Activated T-cell treated with anti-CD3 and anti-CD28 coated beads, Interleukin-2, amount 50 U/mL, for 48 hours (primary cell): ENCODE results near the gene UBR3.

ENCODE experiments used
- DNase-seq, 2 experiments: peaks; one replicate each; pipeline ENCODE4 v3.0.0-alpha.2; 2020

Gene UBR3

DNA sequence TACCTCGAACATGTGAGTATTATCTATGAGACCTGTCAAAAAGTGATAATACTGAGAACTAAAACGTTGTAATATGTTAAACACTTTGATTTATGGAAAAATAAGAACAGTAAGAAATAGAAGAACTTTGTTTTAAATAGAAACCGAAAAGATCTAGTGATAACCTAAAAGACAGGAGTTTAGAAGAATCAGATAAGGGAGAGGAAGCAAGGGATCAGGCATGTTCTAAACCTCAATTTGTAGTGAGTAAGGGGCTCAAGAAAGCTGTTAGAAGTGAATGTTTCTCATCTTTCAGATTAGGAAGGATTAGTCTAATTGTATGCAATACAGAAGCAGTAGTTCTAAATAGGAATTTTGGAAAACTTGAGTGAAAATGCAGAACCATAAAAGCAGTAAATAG is 182.0 kb downstream of the UBR3 start:
- DNase-seq, result no peak

DNA sequence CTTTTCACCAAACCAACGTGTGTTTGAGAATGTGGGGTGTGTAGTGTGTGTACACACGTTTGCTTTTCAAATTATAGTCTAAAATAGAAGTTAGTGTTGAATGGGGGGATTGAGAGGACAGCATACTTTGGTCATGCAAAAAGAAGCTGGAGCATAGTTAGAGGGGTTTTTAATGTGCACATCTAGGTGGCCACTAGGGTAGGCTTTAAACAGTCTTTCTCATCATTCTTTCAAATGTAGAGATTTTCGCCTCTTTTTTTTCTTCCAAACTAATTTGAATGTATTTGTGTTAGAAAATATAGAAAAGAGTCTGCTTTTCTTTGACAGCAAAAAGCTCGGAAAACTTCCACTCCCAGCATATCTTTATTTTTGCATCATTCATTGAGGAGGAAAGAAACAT is 185.5 kb downstream of the UBR3 start:
- DNase-seq, result no peak

DNA sequence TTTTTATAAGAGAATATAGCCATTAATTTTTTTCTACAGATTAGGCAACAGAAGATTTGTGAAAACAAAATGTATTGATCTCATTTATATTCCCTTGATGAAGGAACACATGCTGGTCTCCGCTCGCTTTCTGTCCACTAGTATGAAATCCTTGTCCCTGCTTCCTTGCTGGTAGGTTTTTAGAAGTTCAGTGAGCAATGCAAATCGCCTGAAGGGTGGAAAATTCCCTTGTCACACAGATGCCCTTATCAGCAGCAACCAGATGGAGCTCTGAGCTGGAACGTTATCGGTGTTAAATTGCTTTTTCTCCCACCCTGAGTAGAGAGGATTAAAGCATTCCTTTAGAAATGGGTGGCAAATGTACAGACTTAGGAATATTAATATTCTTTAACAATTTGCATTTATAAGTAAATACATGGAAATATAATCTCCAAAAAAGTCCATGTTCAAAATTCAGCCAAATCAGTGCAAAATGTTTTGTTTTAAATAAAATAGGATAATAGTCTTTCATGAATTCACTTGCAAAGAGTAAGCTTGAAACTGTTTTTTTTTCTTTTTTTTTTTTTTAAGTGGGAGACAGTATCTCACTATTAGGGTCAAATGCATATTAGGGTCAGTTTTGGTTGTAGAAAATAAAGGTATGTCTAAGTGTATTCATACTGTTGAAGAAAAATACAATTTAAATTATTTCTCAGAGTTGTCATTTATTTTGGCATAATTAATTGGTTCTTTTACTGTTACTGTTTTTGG is 186.7 kb downstream of the UBR3 start:
- DNase-seq, result no peak

DNA sequence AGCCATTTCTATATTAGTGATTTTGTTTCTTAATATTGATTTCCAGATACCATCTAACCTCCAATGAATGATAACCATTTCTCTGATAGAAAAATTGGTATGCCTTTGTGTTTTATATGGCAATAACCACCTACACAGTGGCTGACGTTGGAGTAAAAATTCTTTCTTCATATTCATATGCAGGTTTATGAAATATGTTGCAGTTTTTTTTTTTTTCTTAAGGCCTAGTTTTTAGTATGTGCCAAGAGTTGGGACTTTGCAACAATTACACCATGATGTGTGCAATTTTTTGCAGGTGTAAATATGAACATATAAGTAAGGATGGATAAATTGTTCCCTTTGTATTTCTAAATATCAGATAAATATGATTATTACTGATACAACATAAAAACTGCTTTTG is 187.5 kb downstream of the UBR3 start:
- no peak for DNase-seq

DNA sequence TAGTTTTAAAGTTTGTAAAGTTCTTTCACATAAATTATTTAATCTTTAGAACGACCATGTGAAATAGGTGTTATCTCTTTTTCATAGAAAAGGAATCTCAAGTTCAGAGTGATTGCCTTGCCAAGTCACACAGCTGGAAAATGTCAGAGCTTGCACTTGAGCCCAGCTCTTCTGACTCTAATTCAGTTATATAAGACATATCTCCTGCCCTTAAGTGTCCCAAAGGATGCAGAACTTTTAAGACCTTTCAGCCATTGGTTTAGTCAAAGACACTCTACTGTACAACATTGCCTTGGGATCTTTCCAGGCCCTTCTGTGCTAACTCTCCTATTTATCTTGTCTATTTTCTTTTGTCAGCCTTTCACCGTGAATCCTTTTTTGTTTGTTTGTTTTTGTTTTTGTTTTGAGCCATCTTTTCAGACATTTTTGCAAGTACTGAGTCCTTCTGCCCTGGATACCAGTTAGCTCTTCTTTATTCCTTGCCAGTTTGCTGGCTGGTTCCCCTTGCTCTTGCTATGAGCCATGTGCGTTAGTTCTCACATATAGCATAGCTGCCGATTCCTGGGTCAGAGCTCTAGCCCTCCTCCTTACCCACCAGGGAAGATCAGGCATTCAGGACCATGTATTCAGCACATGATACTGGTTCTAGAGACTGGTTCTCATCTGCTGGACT is 190.7 kb downstream of the UBR3 start:
- DNase-seq, result no peak

DNA sequence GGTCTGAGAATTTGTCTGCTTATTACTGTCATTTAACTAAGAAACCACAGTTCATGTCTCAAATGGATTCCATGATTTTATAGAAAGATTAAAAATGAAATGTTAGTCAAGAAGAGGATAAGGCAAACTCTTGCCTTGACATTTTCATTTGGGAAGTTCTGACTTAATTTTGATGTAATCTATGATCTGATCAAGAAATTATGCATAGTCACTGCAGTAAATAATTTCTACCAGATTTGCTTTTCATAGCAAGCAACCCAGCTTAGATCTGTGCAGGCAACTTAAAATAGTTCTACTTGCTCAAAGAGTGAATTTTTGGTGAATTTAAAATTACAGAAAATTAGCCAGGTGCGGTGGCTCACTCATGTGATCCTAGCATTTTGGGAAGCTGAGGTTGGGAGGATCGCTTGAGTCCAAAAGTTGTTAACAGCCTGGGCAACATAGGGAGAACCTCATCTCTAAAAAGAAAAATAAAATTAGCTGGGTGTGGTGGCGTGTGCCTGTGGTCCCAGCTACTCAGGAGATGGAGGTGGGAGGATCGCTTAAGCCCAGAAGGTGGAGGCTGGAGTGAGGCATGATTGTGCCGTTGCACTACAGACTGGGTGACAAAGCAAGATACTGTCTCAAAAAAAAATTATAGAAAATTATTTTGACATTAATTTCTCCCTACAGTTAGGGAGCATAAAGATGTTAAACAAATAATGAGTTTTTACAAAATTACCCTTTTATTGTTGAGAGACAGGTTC is 192.0 kb downstream of the UBR3 start:
- DNase-seq, result no peak

DNA sequence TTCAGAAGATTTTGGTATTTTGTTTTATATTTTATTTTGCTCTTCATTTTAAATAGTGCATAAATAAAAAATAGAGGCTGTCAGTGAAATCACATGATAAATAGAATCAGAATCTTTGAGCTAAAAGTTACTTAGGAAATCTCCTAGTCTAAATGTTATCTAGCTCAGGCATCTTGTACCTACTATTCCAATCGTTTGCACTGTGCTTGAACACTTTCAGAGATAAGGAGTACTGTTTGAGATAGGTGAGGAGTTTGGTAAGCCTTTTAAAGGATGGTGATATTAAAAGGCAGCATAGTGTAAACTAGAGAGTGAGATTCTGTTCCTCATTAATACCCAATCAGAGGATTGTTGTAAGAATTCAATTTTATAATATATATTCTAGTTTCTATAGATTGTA is 193.5 kb downstream of the UBR3 start:
- DNase-seq, result no peak

DNA sequence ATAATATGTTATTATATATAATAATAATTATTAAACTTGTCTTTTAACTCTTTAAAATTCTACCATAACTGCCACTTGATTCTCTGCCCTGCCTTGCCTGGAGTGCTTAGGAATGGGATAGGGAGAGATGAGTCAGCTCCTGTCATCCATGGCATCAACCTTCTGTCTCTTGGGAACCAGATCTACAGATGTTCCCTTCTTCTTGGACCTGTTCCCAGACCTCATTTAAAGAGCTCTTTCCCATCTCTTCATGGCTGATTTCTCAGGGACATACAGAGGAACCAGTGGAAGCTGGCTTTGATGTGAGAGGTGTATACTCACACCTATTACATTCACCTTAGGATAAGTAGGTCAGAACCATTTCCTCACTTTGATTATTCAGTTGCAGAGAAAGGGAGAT is 195.4 kb downstream of the UBR3 start:
- DNase-seq, result no peak

DNA sequence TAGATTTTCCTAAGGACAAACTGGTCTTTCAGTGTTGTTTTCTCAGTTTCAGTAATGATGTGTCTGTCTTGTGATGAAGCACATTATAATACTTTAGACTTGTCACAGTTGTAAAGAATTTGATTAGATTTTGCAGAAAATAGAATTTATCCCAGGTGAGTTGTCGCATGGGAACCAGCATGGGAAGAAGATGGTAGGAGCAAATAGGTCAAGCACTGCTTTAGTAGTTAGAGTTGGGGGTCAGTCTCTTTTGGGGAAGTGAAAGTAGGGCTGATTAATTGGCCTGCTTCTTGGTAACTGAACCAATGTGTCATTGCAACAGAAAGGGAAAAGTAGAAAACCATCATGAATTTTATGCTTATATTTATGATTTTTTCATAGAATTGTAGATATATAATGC is 197.5 kb downstream of the UBR3 start:
- no peak for DNase-seq

DNA sequence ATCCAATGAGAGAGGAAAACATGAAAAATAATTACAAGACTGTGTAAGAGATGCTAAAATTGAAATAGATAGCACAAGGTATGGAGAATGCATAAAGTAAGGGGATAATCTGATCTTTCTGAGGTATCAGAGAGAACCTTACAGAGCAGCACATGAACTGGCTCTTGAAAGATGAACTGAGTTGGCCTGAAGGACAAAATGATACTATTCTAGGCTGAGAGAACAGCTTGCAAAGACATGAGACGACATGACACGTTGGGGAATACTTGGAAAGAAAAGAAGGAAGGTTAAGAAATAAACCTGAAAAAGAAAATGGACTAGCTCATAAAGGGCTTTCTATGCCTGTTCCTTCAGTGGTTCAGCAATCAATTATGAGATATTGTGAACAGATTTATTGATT is 198.0 kb downstream of the UBR3 start:
- no peak for DNase-seq

DNA sequence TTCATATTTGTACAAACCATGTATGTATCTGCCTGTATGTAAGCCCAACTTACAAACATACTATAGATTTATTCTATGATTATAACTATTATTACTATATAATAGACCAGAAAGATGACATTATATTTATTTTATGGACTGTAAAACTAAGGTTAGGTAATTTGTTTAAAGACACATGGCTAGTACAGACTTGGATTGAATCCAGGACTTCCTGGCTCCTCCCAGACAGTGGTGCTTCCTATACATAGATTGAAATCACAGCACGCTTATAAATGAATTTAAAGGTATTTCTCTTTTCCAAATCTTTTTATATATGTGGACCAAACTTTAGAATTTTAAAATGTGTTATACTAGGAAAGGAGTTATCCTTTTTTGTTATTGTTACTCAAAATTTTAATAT is 199.1 kb downstream of the UBR3 start:
- no peak for DNase-seq

DNA sequence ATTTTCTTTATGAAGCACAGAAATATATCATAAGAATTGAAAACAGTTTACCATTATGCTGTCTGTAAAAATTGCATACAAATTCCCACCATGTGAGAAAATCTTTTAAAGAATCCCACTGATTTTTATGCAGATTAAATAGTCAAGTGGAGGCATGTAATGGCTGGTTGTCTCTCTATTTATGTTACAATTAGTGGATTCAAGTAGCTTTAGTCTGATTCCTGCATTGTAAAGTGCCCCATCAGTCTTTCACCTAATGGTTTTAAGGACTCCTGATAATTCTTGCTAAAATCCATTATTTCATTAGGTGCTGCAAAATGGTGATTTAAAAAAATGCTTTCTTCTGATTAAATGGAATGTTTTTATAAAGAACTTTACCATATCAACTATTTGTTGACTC is 202.3 kb downstream of the UBR3 start:
- no peak for DNase-seq

DNA sequence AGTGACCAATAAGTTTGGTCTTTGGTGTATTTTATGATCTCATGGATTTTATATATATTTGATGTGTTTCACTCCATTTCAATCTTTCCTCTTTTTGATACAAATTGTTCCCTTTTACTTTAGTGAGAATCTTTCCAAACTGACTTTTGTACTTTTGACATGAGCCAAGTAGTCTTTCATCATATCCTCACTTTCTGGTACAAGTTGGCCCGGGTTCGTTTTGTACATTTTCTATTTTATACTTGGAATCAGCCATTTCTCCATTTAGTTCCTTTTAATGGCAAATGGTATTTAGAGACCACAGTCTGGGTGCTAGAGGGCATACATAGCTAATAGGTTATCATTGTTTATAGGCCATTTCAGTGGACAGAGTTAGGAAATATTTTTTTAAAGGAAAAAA is 202.8 kb downstream of the UBR3 start:
- DNase-seq, result no peak

DNA sequence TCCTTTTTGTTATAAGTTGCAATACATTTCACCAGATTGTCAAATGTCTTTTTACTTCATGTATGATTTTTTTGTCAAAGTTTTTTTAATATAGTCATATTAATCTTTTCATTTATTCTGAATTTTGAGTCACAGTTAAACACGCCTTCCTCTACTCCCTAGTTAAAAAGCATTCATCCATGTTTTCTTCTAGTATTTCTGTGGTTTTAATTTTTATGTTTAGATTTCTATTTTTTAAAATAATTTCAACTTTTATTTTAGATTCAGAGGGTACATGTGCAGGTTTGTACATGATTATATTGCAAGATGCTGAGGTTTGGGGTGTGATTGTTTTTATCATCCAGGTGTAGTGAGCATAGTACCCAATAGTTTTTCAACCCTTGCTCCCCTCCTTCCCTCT is 204.0 kb downstream of the UBR3 start:
- no peak for DNase-seq

DNA sequence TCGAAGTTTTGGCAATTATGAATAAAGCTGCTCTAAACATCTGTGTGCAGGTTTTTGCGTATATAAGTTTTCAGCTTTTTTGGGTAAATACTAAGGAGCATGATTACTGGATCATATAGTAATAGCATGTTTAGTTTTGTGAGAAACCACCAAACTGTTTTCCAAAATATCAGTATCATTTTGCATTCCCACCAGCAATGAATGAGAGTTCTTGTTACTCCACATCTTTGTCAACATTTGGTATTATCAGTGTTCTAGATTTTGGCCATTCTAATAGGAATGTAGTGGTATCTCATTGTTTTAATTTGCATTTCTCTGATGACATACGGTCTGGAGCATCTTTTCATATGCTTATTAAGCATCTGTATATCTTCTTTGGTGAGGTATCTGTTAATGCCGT is 207.3 kb downstream of the UBR3 start:
- no peak for DNase-seq

DNA sequence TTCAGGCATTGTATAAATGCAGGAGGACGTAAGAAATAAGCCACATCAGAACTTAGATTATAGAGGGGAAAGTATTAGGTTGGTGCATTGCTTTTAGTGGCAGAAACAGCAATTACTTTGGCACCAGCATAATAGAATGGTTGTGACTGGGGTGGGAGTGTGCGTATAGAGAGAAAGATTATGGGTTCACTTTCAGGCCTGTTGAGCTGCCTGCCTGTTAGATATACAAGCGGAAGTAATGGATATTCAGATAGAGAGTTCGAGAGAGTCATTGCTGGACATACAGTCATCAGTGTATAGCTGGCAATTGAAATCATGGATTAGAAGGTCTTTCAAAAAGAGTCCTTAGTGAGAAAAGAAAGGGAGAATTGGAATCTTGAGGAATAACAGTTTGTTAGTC is 211.5 kb downstream of the UBR3 start:
- no peak for DNase-seq

DNA sequence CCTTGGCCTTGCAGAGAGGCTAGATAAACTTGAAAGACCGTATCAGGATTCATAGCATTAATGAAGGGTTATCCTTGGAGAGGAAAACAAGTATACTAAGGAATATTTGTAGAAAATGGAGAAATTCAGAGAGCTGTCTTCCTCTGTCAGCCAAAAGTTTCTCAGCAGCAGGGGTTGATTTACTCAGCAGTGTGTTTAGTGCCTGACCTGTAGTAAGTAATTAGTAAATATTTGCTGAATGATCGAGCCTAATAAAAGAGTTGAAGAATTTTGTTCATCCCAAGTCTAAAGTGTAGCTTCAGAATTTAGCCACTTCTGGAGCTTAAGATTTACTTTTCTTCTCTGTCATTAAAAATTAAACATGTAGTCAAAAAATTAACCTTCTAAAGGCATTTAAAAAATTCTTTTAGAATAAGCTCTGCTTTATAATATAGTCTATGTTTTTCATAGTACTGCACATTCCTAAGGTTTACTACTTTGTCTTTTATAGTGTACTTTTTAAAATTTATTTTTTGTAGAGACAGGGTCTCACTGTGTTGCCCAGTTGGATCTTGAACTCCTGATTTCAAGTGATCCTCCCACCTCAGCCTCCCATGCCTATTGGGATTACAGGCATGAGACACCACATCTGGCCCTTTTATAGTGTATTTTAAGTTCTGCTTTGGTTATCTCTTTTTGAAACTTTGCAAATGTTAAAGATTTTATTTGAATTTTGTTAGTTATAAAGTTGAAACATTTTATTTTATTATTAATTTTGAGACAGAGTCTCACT is 212.3 kb downstream of the UBR3 start:
- no peak for DNase-seq

DNA sequence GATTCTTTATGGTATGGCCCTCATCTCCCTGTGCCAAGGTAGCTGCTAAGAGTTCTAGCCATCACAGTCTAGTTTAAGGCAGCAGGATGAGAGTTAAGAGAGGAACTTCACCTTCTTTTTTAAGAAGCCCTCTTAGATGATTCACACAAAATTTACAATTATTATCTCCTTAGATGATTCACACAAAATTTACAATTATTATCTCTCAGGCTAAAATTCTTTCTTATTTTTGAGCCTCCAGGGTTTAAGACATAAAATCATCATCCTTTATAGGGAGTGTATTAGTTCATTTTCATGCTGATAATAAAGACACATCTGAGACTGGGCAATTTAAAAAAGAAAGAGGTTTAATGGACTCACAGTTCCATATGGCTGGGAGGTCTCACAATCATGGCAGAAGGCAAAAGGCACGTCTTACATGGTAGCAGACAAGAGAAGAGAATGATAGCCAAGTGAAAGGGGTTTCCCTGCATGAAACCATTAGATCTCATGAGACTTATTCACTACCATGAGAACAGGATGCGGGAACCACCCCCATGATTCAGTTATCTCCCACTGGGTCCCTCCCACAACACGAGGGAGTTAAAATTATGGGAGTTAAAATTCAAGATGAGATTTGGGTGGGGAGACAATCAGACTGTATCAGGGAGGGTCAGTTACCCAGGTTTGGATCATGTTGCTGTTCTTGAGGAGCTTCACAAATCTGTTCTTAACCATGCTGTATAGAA is 217.7 kb downstream of the UBR3 start:
- no peak for DNase-seq

DNA sequence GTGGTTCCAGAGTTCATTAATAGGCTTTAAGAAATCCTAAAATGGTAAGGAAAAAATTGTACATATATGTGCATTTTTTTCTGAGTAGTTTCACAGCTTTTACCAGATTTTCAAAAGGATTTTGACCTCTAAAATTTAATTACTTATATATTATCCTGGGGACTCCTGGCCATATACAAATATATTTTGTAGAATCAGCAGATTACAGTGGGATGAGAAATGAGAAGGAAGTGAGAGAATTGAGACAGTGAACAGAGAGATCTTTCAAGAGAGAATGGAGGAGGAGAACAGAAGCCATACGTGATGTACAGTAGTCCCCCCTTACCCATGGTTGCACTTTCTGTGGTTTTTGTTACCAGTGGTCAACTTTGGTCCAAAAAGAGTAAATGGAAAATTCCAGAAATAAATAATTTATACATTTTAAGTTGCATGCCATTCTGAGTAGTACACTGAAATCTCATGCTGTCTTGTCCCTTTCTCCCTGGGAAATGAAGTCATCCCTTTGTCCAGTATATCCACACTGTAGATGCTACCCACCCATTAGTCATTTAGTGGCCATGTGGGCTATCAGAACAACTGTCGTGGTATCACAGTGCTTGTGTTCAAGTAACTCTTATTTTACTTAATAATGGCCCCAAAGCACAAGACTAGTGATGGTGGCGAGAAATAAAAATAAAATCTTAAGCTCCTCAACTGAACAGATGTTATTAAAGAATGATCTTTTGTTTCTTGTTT is 220.2 kb downstream of the UBR3 start:
- DNase-seq, result no peak

DNA sequence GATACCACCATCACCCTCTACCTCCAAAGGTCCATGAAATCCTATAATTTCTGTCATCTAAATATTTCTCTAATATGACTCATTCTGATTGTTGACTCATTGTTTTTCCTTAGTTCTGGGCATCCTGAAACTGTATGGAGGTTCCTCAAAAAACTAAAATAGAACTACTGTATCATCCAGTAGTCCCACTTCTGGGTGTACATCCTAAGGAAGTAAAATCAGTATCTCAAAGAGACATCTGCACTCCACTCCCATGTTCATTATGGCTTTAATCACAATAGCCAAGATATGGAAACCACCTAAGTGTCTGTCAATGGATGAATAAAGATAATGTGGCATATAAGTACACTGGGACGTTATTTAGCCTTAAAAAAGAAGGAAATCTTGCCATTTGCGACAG is 224.9 kb downstream of the UBR3 start:
- no peak for DNase-seq

DNA sequence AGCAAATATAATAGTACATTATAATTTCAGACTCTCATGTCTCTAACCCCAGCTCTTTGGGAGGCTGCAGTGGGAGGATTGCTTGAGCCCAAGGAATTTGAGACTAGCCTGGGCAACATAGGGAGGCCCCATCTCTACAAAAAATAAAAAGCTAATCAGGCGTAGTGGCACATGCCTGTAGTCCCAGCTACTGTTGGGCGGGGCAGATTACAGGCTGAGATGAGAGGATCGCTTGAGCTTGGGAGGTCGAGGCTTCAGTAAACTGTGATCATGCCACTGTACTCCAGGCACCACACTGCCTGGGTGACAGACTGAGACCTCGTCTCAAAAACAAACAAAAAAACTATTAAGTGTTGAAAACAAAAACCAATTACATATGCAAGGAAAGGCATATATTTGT is 227.7 kb downstream of the UBR3 start:
- no peak for DNase-seq

DNA sequence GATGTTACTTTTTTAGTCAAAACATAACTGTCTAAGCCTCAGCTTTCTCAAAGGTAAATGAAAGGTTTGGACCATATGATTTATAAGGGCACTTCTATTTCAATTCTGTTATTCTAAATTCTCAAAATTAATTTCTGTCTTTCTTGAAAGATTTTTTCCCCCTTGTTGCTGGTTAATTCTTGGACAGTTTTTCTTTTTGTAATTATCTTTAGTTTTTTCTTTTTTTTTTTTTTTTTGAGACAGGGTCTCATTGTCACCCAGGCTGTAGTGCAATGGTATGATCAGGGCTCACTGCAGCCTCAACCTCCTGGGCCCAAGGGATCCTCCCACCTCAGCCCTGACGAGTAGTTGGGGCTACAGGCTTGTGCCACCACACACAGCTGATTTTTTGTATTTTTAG is 229.6 kb downstream of the UBR3 start:
- DNase-seq, result no peak
